Vagina (tissue), 2 donors: ENCODE results near the gene HNMT.

Source experiments
- POLR2AphosphoS5 ChIP-seq, 2 donors: sonication (generic); formaldehyde crosslinking; IDR thresholded peaks; one replicate each; pipeline ENCODE4 v1.9.0; 2017; ENCODE audit warnings: antibody characterized with exemption in 2 of 2, mild to moderate bottlenecking in 2 of 2, low read depth in 1 of 2; ENCODE audit not compliant: insufficient read depth in 1 of 2
- TF ChIP-seq, protein P1 (sequence below), 3 experiments: fragments of 450-650 bp in 2 of 3; fragments of 200-600 bp in 1 of 3; sonication (generic) in 1 of 3; IDR thresholded peaks; one replicate each; pipeline ENCODE4 v1.5.1; 2017 to 2019; ENCODE audit warnings: antibody characterized with exemption in 3 of 3, mild to moderate bottlenecking in 2 of 3, moderate library complexity in 2 of 3

DNA sequence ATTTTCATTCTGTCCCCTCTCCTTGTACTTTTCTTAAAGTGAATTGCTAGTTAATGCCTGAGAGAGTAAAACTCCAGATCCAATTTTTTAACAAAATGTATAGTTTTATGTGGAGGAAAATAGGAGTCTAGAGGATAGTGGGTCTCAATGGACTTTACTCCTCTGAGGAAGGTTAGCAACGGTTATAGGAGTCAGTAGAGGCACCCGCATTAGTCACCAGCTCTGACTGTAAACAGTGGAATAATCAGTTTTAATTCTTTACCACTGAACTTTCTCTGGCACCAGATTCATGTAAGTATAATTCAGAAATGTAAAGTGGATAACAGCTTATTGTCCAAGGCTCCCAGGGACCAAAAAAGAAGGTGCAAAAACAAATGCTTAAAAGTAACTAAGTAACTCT lies 38.7 kb upstream of the HNMT start:
- TF ChIP-seq, protein P1, sequence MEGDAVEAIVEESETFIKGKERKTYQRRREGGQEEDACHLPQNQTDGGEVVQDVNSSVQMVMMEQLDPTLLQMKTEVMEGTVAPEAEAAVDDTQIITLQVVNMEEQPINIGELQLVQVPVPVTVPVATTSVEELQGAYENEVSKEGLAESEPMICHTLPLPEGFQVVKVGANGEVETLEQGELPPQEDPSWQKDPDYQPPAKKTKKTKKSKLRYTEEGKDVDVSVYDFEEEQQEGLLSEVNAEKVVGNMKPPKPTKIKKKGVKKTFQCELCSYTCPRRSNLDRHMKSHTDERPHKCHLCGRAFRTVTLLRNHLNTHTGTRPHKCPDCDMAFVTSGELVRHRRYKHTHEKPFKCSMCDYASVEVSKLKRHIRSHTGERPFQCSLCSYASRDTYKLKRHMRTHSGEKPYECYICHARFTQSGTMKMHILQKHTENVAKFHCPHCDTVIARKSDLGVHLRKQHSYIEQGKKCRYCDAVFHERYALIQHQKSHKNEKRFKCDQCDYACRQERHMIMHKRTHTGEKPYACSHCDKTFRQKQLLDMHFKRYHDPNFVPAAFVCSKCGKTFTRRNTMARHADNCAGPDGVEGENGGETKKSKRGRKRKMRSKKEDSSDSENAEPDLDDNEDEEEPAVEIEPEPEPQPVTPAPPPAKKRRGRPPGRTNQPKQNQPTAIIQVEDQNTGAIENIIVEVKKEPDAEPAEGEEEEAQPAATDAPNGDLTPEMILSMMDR (IDR thresholded peaks at IDR 0.05) = no peak
- TF ChIP-seq POLR2AphosphoS5 (IDR thresholded peaks at IDR 0.05; ENCODE audit: insufficient read depth in 1 of 2, low read depth in 1 of 2) = no peak
